ENCODE measurements around the gene MLLT10. TPM values are rescaled to one million over a fixed set of nuclear protein-coding genes. Genes with fewer than 3 reads are reported as not detected.

MLLT10 gene
- total RNA-seq, 1 donor from 2014 or later: 50.9 TPM

- Mint-ChIP-seq H3K4me3 (ENCODE audit: unreplicated experiment) (no peak overlapping the region), H3K27me3 (ENCODE audit: unreplicated experiment) (no peaks in the 10 kb centered on the region), H3K36me3 (ENCODE audit: unreplicated experiment) (no peaks in the 10 kb centered on the region), H3K27ac (ENCODE audit: unreplicated experiment) (no peak overlapping the region), H3K9me3 (ENCODE audit: unreplicated experiment) (peaks cover 2% of the 10 kb centered on the region), H3K4me1 (ENCODE audit: low read depth, unreplicated experiment) (no peaks in the 10 kb centered on the region)
- TF ChIP-seq CTCF (IDR thresholded peaks at IDR 0.05; ENCODE audit: partially characterized antibody, unreplicated experiment): no peak
- DNase-seq: no peak
Observed at GRCh38 chr10:21769041-21769440, 235.0 kb downstream of the MLLT10 start.

DNA sequence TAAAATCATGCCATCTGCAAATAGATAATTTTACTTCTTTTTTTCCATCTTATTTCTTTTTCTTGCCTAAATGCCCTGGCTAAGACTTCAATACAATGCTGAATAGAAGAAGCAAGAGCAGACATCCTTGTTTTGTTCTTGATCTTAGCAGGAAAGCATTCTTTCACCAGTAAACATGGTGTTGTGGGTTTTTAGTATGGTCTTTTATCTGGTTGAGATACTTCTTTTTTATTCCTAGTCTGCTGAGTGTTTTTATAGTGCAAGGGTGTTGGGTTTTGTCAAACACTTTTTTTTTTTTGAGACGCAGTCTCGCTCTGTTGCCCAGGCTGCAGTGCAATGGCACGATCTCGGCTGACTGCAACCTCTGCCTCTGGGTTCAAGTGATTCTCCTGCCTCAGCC lies 237.2 kb downstream of the MLLT10 start:
- Mint-ChIP-seq H3K4me1 (ENCODE audit: low read depth, unreplicated experiment) (no peaks in the 10 kb centered on the region), H3K27me3 (ENCODE audit: unreplicated experiment) (no peaks in the 10 kb centered on the region), H3K36me3 (ENCODE audit: unreplicated experiment) (no peaks in the 10 kb centered on the region), H3K9me3 (ENCODE audit: unreplicated experiment) (peaks cover 2% of the 10 kb centered on the region), H3K27ac (ENCODE audit: unreplicated experiment) (no peak overlapping the region), H3K4me3 (ENCODE audit: unreplicated experiment) (no peak overlapping the region)
- no peak for DNase-seq
- no peak for TF ChIP-seq CTCF (IDR thresholded peaks at IDR 0.05; ENCODE audit: partially characterized antibody, unreplicated experiment)

GRCh38 chr10:21776883-21777282 lies 242.9 kb downstream of the MLLT10 start:
- Mint-ChIP-seq H3K4me3 (ENCODE audit: unreplicated experiment) (no peak overlapping the region), H3K27ac (ENCODE audit: unreplicated experiment) (no peak overlapping the region), H3K9me3 (ENCODE audit: unreplicated experiment) (peaks cover 3% of the 10 kb centered on the region), H3K36me3 (ENCODE audit: unreplicated experiment) (peaks cover 13% of the 10 kb centered on the region), H3K27me3 (ENCODE audit: unreplicated experiment) (no peaks in the 10 kb centered on the region), H3K4me1 (ENCODE audit: low read depth, unreplicated experiment) (no peaks in the 10 kb centered on the region)
- no peak for TF ChIP-seq CTCF (IDR thresholded peaks at IDR 0.05; ENCODE audit: partially characterized antibody, unreplicated experiment)
- no peak for DNase-seq

DNA sequence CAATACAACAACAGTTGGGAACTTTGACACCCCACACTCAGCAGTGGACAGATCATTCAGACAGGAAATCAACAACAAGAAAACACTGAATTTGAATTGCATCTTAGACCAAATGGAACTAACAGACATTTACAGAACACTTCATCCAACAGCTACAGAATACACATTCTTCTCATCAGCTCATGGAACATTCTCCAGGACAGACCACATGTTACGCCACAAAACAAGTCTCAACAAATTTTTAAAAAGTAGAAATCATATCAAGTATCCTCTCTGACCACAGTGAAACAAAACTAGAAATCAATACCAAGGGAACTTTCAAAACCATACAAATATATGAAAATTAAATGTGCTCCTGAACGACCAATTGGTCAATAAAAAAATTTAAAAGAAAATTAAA lies 257.2 kb downstream of the MLLT10 start:
- no peaks in the 10 kb centered on the region for H3K36me3 Mint-ChIP-seq (ENCODE audit: unreplicated experiment)
- peaks cover 2% of the 10 kb centered on the region for H3K9me3 Mint-ChIP-seq (ENCODE audit: unreplicated experiment)
- H3K4me1 Mint-ChIP-seq (ENCODE audit: low read depth, unreplicated experiment): no peaks in the 10 kb centered on the region
- no peak overlapping the region for H3K27ac Mint-ChIP-seq (ENCODE audit: unreplicated experiment)
- no peak for DNase-seq
- TF ChIP-seq CTCF (IDR thresholded peaks at IDR 0.05; ENCODE audit: partially characterized antibody, unreplicated experiment): no peak
- no peaks in the 10 kb centered on the region for H3K27me3 Mint-ChIP-seq (ENCODE audit: unreplicated experiment)
- H3K4me3 Mint-ChIP-seq (ENCODE audit: unreplicated experiment): no peak overlapping the region

Small RNA genes lying within 50 kb of the gene (microRNA-seq; reads per million reads assigned to microRNA genes)
- 10.3 reads per million, percentile 50 among the genes with 10 or more reads in this experiment for gene MIR1915 (ENCODE audit: unreplicated experiment)

Other genes starting within 250 kb of the MLLT10 start
- gene SKIDA1, start 8.6 kb upstream of the MLLT10 start, total RNA-seq (ENCODE audit: unreplicated experiment): 1.3 TPM